Measurements from ENCODE around the gene NAIF1. TPM values are rescaled to one million over a fixed set of nuclear protein-coding genes. Genes with fewer than 3 reads are reported as not detected.
A peak's percentile ranks its signal among the peaks of the same experiment; 100 is the strongest.
"Not testable (repeated sequence)": the region's sequence is repeated elsewhere in the genome, so short reads cannot be mapped to it uniquely, and the experiment has no call there.

NAIF1 gene
- polyA plus RNA-seq, 1 donor = 7.0 TPM

DNA sequence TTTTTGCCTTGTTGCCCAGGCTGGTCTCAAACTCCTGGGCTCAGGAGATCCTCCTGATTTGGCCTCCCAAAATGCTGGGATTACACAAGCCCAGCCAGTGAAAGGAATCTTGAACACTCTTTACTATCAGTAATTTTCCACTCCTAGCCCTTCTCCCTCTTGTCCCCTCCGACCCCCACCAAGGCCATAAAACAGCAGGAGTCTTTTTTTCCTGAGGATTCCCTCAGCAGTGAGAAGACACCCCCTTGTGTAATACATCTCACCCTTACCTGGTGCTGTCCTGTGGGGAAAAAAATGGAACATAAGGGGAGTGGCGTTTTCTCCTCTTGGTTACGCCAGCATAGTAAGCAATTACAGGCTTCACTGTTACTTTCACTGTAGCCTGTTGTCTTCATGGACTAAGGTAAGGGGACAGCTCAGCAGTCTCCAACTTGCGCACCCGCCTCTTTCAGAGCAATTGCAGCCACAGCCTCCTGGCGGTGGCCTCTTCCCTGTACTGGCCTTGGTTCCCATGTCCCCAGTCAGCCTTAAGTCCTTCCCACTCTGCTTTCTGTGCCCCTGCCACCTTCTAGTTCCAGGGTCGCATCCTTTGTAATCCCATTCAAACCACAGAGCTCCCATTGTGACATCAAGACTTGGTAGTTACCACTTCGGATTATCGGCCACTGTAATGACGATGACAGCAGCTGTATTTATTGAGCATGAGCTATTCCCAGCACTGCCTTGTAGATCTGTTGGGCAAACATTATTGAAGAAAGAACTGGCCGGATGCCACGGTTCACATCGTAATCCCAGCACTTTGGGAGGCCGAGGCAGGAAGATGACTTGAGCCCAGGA is 10.0 kb downstream of the NAIF1 start:
- no peak for DNase-seq

DNA sequence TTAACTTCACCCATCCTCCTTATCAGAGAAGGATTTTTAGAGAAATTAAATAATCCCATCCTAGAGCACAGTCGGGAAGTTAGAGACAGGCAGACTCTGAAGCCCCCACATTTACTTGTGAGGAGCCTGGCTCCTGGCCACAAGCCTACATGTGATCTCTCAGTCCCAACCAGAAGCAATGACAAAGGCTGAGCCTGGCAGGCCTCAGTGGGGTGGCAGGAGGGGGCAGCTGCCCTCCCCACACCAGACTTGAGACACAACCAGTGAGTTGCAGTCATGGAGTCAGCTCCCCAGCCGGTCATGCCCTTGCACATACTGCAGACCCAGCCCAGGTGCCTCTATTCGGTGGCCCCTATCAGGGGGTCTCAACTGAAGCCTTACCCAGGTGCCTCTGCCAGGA is 11.0 kb downstream of the NAIF1 start:
- no peak for DNase-seq

DNA sequence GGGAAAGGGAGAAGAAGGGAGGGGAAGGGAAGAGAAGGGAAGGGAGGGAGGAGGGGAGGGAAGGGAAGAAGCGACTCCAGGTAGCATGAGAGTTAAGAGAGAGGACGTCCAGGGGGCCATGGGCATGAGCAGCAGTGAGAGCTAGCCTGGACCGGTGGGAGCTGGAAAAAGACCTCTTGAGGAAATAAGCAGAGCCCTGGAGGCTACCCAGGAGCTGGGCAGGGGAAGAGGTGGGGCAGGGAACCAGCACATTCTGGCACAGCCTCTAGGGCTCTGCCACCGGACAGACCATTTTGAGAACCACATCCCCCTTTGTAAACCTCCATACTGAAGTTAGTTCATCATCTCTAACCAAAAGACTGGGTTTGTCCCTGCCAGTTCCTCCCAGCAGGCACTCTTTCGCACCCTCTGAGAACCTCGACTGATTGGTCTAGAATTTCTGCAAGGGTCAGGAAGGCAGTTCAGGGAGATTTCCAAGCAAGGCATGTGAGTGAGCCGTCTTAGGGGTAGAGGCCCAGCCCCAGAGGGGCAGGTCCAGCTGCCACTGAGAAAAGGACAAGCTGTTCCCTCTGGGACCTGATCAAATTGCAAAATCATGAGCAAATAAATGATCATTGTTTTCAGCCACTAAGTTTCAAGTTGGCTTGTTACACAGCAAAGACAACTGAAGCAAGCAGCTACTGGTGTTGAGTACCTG is 11.6 kb downstream of the NAIF1 start:
- DNase-seq = no peak

DNA sequence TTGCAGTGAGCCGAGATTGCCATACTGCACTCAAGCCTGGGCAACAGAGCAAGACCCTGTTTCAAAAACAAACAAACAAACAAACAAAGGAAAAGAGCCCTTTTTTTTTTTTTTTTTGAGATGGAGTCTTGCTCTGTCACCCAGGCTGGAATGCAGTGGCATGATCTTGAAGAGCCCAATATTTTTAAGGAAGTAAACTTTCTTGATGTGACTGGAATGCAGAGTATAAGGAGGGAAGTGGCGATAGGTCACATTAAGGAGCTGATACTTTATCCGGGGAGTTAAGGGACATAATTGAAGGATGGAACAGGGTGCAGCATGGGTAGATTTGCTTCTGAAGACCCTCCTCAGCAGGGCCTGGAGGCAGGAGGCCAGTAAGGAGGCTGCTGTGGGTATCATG is 13.0 kb downstream of the NAIF1 start:
- DNase-seq = no peak

DNA sequence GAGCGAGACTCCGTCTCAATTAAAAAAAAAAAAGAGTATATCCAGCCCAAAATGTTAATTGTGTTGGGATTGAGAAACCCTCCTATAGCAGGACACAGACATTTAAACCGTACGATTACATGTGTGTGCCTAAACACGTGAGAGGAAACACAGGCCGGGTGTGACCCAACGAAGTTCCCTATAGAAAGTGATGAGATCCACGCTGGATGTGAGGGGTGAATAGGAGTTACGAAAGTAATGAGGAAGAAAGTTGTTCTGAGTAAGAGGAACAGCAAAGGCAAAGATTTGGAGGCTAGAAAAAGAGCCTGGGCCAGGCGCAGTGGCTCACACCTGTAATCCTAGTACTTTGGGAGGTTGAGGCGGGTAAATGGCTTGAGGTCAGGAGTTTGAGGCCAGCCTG is 13.6 kb downstream of the NAIF1 start:
- peak; percentile 38 for DNase-seq

DNA sequence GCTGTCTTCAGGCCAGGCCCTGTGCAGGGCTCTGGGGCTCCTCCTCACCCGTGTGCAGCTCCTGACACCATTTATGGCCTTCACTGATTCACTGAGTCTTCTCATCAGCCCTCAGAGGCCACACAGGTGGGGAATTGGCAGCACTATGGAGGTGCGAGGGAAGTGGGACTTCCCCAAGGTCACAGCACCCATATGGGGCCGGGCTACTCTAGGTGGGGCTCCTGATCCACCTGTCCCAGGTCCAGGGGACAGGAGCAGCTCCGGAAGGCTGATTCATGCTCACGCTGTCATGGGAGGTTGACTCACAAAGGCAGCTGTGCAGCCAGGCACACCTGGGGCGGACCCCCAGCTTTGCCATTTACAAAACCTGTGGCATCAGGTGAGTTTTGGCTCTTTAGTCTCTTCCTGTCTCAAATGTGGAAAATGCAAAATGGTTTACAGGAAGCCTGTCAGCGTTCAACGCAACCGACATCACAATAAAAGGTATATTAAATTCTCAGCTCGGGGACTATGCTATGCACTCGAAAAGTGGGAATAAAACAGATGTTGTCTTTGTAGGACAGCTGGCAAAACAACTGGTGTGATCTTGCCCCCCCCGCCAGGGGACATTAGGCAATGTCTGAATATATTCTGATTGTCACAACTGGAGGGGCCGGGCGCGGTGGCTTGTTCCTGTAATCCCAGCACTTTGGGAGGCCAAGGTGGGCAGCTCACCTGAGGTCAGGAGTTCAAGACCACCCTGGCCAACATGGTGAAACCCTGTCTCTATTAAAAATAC is 15.0 kb downstream of the NAIF1 start:
- DNase-seq = no peak

DNA sequence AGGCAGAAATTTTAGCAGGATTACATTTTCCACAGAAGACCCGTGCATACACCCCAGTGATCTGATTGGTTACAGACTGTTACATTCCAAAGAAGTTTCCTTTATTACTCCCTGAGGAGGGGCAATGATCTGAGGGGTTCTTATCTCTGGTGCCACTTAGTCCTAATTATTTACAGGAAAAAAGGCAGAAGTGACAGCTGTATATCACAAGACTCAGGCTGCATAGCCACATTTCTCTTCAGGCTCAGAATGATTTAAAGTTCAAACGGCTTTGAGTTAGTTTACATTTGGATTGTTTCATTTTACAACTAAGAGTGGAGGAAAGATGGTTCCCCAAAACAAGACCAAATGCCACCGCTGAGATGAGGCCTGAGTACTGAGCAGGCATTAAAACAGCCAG is 17.3 kb downstream of the NAIF1 start:
- DNase-seq = no peak

DNA sequence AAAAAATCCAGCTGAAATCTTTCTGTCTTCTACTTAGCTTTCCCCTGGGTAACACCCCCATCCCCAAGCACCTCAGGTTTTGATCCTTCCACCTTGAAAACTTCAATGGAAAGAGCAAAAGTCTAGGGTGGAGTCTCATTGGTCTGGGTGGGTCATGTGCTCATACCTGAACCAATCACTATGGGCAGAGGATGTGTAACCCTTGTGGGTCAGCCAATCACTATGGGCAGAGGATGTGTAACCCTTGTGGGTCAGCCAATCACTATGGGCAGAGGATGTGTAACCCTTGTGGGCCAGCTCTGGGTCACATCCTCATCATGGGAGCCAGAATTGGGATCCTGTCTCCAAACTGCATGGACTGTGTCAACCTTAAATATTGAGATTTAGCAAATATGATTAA is 18.5 kb downstream of the NAIF1 start:
- no peak for DNase-seq

DNA sequence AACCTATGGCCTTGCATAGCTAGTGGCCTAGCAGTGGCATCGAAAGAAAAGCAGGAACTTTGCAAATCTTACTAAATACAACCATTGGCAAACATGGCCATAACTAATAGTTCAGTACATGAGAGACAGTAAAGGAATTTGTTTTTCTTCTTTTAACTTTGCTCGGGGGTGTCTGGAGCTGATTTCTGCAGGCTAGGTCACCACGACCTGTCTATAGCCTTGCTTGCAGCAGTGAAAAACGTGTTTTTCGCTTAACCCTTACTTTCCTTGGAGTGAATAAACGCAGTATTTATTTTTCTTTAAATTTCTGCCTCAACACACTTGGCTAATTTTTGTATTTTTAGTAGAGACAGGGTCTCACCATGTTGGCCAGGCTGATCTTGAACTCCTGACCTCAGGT is 19.9 kb downstream of the NAIF1 start:
- DNase-seq = no peak

DNA sequence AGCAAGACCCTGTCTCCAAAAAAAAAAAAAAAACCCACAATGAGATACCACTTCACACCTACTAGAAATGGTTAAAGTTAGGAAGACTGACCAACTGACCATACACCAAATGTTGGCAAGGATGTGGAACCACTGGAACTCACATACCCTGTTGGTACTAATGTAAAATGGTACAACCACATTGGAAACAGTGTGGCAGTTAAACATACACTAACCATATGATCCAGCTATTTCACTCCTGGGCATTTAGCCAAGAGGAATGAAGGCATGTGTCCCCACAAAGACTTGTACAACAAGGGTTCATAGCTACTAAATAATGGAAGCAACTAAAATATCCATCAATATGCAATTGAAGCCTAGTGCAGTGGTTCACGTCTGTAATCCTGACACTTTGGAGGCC is 21.3 kb downstream of the NAIF1 start:
- no peak for DNase-seq

DNA sequence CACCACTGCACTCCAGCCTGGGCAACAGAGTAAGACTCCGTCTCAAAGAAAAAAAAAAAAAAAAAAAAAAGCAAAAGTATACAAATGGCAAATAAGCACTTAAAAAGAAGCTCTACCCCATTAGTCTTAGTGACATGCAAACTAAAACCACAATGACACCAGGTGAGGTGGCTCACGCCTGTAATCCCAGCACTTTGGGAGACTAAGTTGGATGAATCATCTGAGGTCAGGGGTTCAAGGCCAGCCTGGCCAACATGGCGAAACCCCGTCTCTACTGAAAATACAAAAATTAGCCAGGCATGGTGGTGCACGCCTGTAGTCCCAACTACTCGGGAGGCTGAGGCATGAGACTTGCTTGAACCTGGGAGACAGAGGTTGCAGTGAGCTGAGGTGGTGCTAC is 21.7 kb downstream of the NAIF1 start:
- DNase-seq = not testable (repeated sequence)

DNA sequence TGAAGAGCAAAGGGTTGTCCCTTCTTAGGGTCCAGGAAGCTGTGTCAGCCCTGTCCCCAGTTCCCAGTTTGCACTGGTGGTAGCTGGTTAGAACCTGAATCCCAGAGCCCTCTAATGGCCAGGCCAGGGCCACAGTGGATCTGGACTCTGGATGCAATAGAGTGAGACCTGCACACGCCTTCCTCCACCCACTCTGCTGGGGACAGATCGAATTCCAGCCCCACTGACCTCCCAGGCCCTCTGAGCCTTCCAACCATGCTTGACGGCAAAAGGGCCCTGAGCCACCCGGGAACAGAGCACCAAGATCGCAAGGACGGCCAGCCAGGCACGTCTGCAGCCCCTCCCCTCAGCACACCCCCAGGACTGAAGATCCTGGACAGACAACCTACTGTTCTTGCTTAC is 23.7 kb downstream of the NAIF1 start:
- no peak for DNase-seq

DNA sequence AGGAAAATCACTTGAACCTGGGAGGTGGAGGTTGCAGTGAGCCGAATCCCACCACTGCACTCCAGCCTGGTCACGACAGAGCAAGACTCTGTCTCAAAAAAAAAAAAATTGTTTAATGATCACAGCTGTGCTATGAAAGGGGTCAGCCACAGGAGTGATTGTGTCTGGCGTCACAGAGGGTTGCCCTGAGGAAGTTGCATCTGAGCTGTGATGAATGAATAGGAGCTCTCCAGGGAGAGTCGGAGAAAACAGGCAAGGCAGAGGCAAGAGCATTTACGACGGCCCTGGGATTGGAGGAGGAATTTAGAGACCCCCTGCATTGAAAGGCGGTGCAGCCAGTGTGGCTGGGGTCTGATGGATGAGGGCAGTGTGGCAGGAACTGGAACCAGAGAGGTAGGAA is 25.1 kb downstream of the NAIF1 start:
- DNase-seq = no peak

DNA sequence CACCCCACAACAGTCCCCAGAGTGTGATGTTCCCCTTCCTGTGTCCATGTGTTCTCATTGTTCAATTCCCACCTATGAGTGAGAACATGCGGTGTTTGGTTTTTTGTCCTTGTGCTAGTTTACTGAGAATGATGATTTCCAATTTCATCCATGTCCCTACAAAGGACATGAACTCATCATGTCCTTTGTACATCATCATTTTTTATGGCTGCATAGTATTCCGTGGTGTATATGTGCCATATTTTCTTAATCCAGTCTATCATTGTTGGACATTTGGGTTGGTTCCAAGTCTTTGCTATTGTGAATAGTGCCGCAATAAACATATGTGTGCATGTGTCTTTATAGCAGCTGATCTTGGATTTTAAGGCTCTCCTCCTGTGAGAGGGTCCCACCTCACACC is 26.3 kb downstream of the NAIF1 start:
- not testable (repeated sequence) for DNase-seq

DNA sequence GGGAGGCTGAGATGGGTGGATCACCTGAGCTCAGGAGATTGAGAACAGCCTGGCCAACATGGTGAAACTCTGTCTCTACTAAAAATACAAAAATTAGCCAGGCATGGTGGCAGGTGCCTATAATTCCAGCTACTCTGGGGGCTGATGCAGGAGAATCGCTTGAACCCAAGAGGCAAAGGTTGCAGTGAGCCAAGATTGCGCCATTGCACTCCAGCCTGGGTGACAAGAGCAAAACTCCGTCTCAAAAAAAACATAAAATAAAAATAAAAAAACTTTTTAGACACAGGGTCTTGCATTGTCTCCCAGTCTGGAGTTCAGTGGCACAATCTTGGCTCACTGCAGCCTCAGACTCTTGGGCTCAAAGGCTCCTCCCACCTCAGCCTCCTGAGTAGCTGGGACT is 30.6 kb downstream of the NAIF1 start:
- not testable (repeated sequence) for DNase-seq

DNA sequence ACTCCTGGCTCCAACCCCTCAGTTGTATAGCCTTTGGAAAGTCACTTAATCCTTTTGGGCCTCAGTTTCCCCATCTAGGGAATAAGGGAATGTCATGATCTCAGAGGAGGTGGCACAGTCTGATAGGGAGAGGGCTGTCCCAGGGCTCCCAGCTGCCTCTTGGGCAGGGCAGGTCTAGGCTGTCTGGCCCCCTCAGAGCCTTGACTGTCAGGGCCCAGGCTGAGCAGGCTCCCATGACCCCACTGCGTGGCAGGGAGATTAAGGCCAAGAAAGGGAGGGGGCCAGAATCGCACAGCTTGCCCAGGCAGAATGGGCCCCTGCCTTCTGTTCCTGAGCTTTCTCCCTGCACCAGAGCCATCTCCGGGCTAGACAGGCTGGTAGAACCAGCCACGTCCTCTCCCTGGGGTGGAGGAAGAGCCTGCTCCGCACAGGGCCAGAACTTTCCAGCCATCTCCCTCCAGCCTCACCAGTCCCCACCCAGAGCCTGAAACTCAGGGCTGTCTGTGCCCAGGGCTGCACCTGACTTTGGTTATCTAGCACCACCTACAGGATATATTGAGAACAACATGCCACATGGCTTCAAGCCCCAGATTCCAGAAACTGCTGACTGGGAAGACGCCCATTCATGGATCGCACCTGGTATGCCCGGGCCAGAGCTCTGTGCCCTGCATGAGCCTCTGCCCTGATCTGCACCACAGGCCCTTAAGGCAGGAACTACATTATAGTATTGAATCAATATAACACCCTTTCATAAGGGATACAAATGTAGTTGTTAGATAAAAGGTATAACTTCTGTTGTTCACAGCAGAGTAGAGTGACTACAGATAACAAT is 32.1 kb downstream of the NAIF1 start:
- peak; percentile 58 for DNase-seq

DNA sequence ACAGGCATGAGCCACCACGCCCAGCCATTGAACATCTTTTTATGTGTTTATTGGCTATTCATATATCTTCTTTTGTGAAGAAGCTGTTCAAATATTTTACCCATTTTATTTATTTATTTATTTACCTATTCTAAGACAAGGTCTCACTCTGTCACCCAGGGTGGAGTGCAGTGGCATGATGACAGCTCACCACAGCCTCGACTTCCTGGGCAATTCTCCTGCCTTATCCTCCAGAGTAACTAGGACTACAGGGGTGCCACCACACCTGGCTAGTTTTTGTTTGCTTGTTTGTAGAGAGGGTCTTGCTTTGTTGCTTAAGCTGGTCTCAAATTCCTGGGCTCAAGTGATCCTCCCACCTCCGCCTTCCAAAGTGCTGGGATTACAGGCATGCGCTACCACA is 33.5 kb downstream of the NAIF1 start:
- DNase-seq = no peak

DNA sequence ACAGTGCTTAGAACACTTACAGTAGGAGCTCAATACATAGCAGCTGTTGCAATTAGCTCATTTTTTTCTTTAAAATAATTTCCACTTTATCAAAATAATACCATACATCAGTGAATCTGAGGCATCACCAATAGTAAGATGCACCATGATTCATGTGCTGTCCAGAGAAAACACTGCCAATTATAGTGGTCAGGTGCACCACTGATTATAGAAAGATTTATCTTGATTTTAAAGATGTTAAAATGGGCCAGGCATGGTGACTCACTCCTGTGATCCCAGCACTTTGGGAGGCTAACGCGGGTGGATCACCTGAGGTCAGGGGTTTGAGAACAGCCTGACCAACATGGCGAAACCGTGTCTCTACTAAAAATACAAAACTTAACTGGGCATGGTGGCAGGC is 39.4 kb downstream of the NAIF1 start:
- DNase-seq = no peak

DNA sequence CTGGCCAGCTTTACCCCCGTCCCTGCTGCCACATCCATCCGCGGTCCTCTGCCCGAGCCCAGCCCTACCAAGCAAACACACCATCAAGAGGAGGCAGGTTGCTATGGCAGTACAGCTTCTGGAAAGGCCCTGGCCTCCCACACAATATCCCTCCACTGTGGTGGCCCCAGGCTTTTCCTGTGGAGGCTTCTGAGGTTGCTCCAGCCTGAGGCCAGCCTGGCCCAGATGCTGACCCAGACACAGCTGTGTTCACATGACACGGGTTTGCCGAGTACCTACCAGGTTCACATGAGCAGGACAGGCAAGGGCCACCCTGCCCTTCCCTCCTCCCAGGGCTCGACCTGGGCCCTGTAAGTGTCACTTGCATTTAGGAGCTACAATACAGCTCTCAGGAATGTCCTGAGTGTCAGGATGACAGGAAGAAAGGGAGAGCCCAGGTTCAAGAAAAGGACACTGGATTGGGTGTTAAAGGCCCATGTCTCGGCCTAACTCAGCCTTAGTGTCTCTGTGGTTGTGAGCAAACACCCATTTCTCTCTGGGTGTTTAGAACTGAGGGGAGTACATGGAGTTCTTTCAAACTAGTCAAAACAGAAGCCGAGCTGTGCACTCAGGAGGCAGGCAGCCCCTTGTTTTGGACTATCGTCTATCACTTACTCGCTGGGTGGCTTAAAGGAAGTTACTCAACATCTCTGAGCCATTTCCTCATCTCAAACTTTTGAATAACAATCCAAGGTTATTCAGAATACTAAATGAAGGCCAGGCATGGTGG is 40.2 kb downstream of the NAIF1 start:
- no peak for DNase-seq

DNA sequence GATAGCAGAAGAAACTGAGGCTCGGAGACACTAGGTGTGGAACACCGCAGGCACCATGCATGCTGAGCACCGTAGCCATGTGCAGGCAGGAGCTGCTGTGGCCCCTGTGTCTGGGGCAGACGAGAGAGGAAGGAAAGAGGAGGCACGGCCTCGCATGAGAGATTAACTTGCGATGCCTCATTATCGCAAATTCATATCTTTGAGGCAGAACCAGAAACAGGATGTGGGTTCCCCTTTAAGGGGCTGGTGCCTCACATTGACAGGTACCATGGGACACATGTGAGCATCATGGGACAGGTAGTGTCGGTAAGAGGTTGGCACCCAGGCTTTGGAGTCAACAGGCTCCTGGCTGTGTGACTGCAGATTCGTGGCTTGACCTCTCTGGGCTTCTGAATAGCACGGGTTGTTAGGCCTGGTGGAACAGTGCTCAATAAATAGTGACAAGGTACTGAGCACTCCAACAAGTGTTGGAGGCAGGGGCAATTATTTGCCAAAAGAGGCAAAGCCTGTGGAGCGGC is 40.8 kb downstream of the NAIF1 start:
- DNase-seq = no peak

DNA sequence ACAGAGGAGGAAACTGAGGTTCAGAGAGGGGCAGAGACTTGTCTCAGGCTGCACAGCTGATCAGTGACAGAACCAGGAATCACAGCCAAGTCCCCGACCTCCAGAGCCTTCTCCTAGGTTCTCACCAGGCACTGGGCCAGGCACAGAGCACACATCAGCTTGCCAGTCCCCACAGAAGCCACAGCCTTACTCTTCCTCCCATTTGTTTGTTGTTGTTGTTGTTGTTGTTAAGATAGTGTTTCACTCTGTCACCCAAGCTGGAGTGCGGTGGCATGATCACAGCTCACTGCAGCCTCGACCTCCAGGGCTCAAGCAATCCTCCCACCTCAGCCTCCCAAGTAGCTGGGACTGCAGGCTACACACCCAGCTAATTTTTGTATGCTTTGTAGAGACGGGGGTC is 41.4 kb downstream of the NAIF1 start:
- no peak for DNase-seq
